Measurements from ENCODE around the gene CPPED1. TPM values are rescaled to one million over a fixed set of nuclear protein-coding genes. Genes with fewer than 3 reads are reported as not detected.

Gene CPPED1
- total and polyA plus RNA-seq, 10 of the 15 experiments (the other 5 are each of a cell fraction or from before 2014, with no cell fraction given) = 7.1 to 39.0 (median 16.0) TPM

DNA sequence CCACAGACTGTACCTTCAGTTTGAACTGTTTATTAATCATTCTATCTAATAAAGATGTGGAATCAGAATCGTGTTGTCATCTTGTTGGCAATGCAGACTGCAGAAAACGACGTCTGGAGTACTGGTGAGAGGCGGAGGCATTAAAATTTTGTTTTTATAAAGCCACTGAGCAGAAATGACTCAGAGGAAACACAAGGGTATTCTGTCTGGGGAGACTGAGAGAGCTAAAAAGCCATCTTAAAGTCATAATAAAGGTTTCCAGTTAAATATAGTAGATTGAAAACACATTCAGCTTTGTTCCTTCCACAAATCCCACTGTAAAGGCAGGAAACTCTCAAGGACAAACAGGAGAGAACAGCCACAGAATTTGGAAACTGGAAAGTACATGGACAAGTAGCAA is 74.2 kb downstream of the CPPED1 start:
- in situ Hi-C loops (cut with MboI) (no loop called here), intact Hi-C loops (cut with micrococcal nuclease; ENCODE audit: unreplicated experiment) (no loop called here)
- ChIA-PET POLR2A (no interaction called here), CTCF (interaction anchor here (0.6 to 1.0 kb wide), 2 partner anchors 9 to 156 kb away, joined by 4 to 5 read pairs; no protein-coding TSS in a partner anchor), SMC1A (ENCODE audit: uncharacterized antibody, unreplicated experiment) (interaction anchor here (0.6 to 1.0 kb wide), 2 partner anchors 131 to 286 kb away, joined by 3 read pairs; no protein-coding TSS in a partner anchor), RAD21 (ENCODE audit: unreplicated experiment) (interaction anchor here (1.1 kb wide), 1 partner anchor 21 kb away, joined by 3 read pairs; no protein-coding TSS in a partner anchor)
- no peak overlapping the region for H3K9ac ChIP-seq (ENCODE audit: control insufficient read depth, insufficient read depth, low read length)
- no peaks in the 10 kb centered on the region for H3K36me3 ChIP-seq (ENCODE audit: control insufficient read depth in 2 of 2, insufficient read depth in 2 of 2, low read length in 1 of 2)
- no peaks in the 10 kb centered on the region for H3K4me1 ChIP-seq (ENCODE audit: control insufficient read depth, insufficient read depth, low read length)
- no peaks in the 10 kb centered on the region for H3K79me2 ChIP-seq (ENCODE audit: control insufficient read depth, insufficient read depth, low read length)
- ATAC-seq (no peak), DNase-seq (ENCODE audit: low read depth, low spot score) (no peak), FAIRE-seq (no peak)
- peaks cover 8% of the 10 kb centered on the region; the same call in 2 of the 3 replicates for H3K9me3 ChIP-seq (replicated peaks; ENCODE audit: control insufficient read depth, insufficient read depth, low read length)
- H4K20me1 ChIP-seq (ENCODE audit: control insufficient read depth, insufficient read depth) = no peaks in the 10 kb centered on the region
- no peak overlapping the region for H3K4me3 ChIP-seq
- BruUV-seq (replicated peaks) = no TSS peak
- TF ChIP-seq E2F4 (IDR thresholded peaks at IDR 0.05; ENCODE audit: low read depth, low read length) (no peak), RUNX3 (IDR thresholded peaks at IDR 0.05; ENCODE audit: low read length) (0 out of 2 replicates have a peak, but pooled peaks have one; percentile 7)
- no peak overlapping the region for H2AFZ ChIP-seq (ENCODE audit: control insufficient read depth, low read depth, low read length)
- H3K27me3 ChIP-seq (replicated peaks in 1 of 2; ENCODE audit: control insufficient read depth in 2 of 2, insufficient read depth in 2 of 2, low read length in 1 of 2) = no peaks in the 10 kb centered on the region
- WGBS (ENCODE audit: insufficient coverage, insufficient replicate concordance, low lambda C conversion rate, missing lambda C conversion rate) = 21% methylated on average over 4 of the region's 4 CpGs
- H3K27ac ChIP-seq (ENCODE audit: control insufficient read depth, insufficient read depth) = no peak overlapping the region
- H3K4me2 ChIP-seq (ENCODE audit: control insufficient read depth, insufficient read depth) = no peak overlapping the region

GRCh38 chr16:12728469-12728868 is 75.2 kb downstream of the CPPED1 start:
- H3K9ac ChIP-seq (ENCODE audit: control insufficient read depth, insufficient read depth, low read length) = no peak overlapping the region
- no TSS peak for BruUV-seq (replicated peaks)
- H3K27me3 ChIP-seq (replicated peaks in 1 of 2; ENCODE audit: control insufficient read depth in 2 of 2, insufficient read depth in 2 of 2, low read length in 1 of 2) = no peaks in the 10 kb centered on the region
- no peaks in the 10 kb centered on the region for H3K36me3 ChIP-seq (ENCODE audit: control insufficient read depth in 2 of 2, insufficient read depth in 2 of 2, low read length in 1 of 2)
- ChIA-PET CTCF (no interaction called here), RAD21 (ENCODE audit: unreplicated experiment) (no interaction called here), POLR2A (no interaction called here), SMC1A (ENCODE audit: uncharacterized antibody, unreplicated experiment) (no interaction called here)
- 83% methylated on average over 5 of the region's 5 CpGs for WGBS (ENCODE audit: insufficient coverage, insufficient replicate concordance, low lambda C conversion rate, missing lambda C conversion rate)
- FAIRE-seq = no peak
- no peaks in the 10 kb centered on the region for H4K20me1 ChIP-seq (ENCODE audit: control insufficient read depth, insufficient read depth)
- no peak for DNase-seq (ENCODE audit: low read depth, low spot score)
- H3K79me2 ChIP-seq (ENCODE audit: control insufficient read depth, insufficient read depth, low read length) = no peaks in the 10 kb centered on the region
- H2AFZ ChIP-seq (ENCODE audit: control insufficient read depth, low read depth, low read length) = no peak overlapping the region
- no peaks in the 10 kb centered on the region for H3K4me1 ChIP-seq (ENCODE audit: control insufficient read depth, insufficient read depth, low read length)
- H3K4me3 ChIP-seq = no peak overlapping the region
- intact Hi-C loops (cut with micrococcal nuclease; ENCODE audit: unreplicated experiment) (no loop called here), in situ Hi-C loops (cut with MboI) (no loop called here)
- TF ChIP-seq HDAC6 (IDR thresholded peaks at IDR 0.05; ENCODE audit: unreplicated experiment) (no peak), CBFB (IDR thresholded peaks at IDR 0.05; ENCODE audit: low read depth) (no peak), WRNIP1 (IDR thresholded peaks at IDR 0.05; ENCODE audit: borderline replicate concordance, low read depth, low read length) (no peak), ZNF217 (IDR thresholded peaks at IDR 0.05) (no peak), SIX5 (IDR thresholded peaks at IDR 0.05; ENCODE audit: low read depth, low read length, severe bottlenecking) (no peak), RUNX3 (IDR thresholded peaks at IDR 0.05; ENCODE audit: low read length) (no peak), ZNF207 (IDR thresholded peaks at IDR 0.05; ENCODE audit: borderline replicate concordance) (no peak), MEF2A (IDR thresholded peaks at IDR 0.05; ENCODE audit: insufficient read depth, low read depth, low read length) (no peak), YBX1 (IDR thresholded peaks at IDR 0.05) (no peak), EGR1 (IDR thresholded peaks at IDR 0.05; ENCODE audit: borderline replicate concordance in 1 of 2, low read depth in 2 of 2, low read length in 2 of 2) (no peak), TBL1XR1 (IDR thresholded peaks at IDR 0.05; ENCODE audit: low read depth, low read length) (no peak), BCL3 (IDR thresholded peaks at IDR 0.05; ENCODE audit: borderline replicate concordance, insufficient read depth, low read depth, low read length, poor library complexity, severe bottlenecking) (no peak), SMAD5 (IDR thresholded peaks at IDR 0.05; ENCODE audit: low read depth) (no peak), MTA3 (IDR thresholded peaks at IDR 0.05; ENCODE audit: borderline replicate concordance, low read length) (no peak)
- no peak for ATAC-seq
- no peak overlapping the region for H3K4me2 ChIP-seq (ENCODE audit: control insufficient read depth, insufficient read depth)
- peaks cover 7% of the 10 kb centered on the region; the same call in 2 of the 3 replicates for H3K9me3 ChIP-seq (replicated peaks; ENCODE audit: control insufficient read depth, insufficient read depth, low read length)
- H3K27ac ChIP-seq (ENCODE audit: control insufficient read depth, insufficient read depth) = no peak overlapping the region
